ENCODE results near the gene ENPP6.

ENPP6 gene

GRCh38 chr4:184188443-184189400, 29.0 kb downstream of the ENPP6 start:
- DNase-seq, result no peak

GRCh38 chr4:184177271-184177670, 40.4 kb downstream of the ENPP6 start:
- no peak for DNase-seq

- no peak for DNase-seq
Observed at GRCh38 chr4:184174571-184175488, 42.8 kb downstream of the ENPP6 start.

DNA sequence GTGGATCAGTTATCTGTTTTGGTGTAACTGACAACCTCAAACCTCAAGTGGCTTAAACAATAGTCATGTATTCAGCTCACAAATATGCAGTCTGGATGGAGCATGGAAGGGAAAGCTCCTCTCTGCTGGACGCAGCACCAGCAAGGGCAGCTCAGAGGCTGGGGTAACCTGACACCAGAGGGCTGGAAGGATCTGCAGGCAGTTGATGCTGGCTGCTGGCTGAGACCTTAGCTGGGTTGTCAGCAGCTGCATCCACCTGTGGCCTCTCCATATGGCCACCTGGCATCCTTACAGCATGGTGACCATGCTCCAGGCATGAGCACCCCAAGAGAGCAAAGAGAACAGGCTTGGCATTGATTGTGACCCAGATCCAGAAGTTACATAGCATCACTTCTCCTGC, 46.7 kb downstream of the ENPP6 start:
- DNase-seq, result no peak

- no peak for DNase-seq
Observed at GRCh38 chr4:184169225-184169867, 48.3 kb downstream of the ENPP6 start.

- DNase-seq, result peak; percentile 44 to 69
Observed at GRCh38 chr4:184168406-184169019, 49.2 kb downstream of the ENPP6 start.

DNA sequence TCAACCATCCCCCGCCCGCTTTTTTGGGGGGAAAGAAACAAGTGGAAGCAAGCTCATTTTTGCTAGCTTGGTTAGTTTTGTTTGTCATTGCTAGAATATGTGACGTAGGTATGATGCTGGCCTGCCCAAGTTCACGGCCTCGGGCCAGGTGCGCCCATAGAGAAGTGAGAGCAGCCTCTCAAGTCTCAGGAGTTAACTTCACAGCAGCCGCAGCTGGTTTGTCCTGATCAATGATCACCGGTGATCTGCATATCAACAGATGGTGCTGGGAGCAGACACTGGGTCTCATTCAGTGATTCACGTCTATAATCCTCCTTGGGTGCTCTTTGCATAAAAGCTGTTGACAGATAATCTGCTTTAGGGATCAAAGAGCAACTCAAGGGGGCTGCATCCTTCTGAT, 50.1 kb downstream of the ENPP6 start:
- DNase-seq, result no peak

DNA sequence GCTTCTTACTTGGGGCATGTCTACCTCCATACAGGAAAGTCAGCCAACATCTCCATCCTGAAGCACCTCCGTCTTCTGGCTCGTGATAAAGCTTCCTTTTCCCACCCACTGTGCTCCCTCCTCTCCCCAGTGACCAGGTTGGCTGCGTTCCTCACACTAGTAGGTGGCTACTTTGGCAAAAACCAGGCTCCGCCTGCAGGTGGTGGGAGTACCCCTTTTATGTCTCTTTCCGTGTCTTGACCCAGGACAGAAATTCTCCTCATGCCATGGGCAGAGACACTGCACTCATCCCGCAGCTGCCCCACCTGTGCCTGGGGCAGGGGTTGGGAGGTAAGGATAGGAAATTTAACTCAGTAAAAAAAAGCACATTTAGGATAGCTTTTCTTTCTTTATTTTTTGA, 50.9 kb downstream of the ENPP6 start:
- DNase-seq, result no peak

- DNase-seq, result no peak
Observed at GRCh38 chr4:184165291-184165690, 52.4 kb downstream of the ENPP6 start.

DNA sequence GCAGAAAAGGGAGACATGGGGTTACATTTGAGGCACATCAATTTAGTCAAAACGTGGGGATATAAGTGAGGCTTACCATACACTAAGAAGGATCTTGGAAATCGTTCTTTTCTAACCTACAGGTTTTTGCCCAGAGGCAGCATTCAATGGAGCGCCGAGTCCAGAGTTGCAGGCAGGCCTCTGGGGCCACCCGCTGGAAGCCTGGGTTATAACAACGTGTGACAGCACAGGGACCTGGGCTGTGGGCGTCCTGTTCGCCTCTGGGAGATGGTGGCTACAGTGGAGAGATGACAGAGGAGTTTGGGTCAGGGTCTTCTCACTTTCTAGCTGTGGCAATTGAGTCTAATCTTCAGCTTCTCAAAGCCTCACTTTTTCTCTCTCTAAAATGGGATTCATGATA, 53.9 kb downstream of the ENPP6 start:
- peak; percentile 41 to 42 for DNase-seq

DNA sequence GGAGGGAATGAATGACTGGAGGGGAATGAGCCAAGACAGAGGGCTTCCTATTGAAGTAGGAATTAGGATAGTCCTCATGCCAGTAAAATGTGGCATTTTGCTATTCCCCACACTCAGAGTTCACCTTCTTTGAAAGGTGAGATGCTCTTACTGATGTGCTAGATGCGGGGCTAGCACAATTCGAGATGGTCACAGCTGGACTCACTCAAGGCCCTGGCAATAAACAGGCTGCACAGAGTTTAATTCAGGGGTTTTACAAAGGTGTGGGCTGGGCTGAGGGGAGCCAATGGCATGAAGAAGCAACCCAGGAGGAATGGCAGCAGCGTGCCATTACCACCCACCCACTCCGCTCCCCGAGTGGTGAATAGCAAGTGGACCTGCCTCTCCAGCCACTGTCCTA, 55.1 kb downstream of the ENPP6 start:
- no peak for DNase-seq

- DNase-seq, result no peak
Observed at GRCh38 chr4:184157322-184157721, 60.4 kb downstream of the ENPP6 start.

- DNase-seq, result peak in 1 of 2 donors; percentile 32
Observed at GRCh38 chr4:184156163-184156920, 61.3 kb downstream of the ENPP6 start.

DNA sequence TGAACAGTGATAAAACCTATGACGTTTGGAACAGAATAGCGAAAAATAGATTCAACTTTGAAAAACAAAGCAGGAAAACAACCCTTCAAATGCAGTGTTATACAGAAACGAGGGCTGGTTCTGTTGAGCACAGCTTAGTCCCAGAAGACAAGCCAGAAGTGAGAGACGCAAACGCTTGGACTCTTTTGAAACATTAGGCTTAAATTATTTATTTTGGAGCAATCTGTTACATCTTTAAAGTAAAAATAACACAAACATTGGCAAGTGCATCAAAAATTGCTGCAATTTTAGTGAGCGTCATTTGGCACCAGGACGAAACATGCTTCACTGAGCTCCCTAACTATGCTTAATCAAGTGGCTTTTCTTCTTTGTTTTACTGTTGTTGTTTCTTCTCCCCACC, 63.5 kb downstream of the ENPP6 start:
- peak in 1 of 2 donors; percentile 6 for DNase-seq

DNA sequence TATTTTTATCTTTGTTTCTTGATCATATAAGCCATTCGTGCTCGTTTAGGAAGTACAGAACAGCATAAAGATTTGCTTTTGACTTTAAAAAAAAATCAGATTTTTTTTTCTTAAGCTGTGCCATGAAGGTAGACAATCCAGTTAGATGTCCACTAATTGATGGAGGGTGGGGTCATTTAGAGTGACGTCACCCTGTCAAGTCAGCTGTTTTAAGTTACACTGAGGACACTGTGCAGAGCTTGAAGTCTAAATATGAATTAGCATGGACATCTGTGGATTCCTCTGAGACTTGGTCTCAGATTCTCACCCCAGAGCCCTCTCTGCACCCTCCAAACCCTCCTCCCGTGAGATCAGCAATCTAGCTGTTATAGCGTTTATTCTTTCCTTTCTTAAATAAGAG, 63.9 kb downstream of the ENPP6 start:
- DNase-seq, result no peak

- DNase-seq, result no peak
Observed at GRCh38 chr4:184151988-184152485, 65.6 kb downstream of the ENPP6 start.

DNA sequence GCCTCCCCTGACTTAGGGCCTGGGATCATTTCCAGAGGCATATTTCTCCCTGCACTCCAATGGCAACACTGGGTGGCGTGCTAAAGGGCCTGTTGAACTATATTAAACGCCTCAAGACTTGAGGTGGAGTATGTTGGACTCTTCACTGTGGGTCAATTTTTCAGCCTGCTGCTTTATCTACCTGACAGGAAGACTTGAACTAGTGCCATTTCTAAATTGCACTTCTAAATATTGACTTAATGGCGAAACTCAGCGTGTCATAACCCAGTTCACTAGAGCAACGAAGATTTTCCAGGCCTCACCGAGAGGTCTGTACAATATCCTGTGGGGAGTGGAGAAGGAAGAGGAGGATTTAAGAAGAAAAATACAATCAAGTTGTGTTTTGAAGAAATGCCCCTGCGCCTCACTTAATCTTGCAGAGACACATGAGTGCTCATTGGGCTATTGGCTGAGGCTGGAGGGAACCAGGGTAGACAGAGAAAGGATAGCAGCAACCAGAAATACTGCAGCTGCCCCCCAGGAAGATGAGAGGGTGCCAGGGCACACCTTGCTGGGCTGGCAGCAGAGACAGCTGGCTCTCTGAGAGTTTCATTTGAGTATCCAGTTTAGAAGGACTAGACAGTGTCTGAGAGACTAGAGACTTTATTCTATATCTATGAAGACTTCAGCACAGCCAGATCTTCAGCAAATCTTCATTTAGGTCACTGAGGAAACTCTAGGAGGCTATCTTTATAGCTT, 67.4 kb downstream of the ENPP6 start:
- no peak for DNase-seq

DNA sequence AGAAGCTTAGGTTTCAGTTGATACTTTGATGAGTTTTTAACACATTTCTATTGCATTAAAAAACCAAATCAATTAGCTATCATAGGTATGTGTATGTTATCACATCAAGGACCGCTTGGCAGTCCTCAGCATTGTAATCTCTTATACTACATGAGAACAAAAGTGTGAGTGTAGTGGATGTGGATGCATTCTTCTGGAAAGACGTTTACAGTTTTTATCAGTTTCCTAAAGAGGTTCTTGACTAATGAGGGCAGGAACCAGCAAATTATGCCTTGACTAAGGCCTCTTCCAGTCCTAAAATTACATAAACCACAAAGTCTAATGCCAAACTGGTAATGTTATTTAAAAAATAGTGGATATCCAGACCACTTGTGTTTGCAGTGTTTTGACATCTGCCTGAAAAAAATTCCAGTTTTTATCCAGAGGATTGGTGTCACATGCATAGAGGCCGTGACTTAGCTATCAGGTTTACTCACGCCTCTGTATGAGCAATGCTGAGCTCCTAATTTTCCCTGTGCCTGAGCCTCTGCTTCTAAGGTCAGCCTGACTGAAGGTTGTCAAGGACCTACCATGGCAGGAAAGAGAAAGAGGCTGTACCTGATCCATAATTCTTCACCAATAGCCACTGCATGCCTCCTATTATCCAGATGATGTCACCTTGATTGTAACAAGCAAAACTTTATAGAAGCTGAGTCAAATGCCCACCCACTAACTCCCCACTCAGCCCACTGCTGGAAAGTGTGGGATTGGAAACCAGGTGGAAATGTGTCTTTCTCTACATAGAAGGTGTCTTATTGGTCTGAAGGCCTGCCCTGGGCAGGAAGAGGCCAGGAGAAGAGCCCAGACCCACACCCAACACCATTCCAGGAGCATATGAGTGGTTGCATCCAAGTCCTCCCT, 68.7 kb downstream of the ENPP6 start:
- DNase-seq, result no peak

- no peak for DNase-seq
Observed at GRCh38 chr4:184147858-184148737, 69.6 kb downstream of the ENPP6 start.

Measured in hippocampal formation (tissue), 2 donors.